Kidney (tissue), 14 donors: ENCODE results near the gene A3GALT2. TPM values are rescaled to one million over a fixed set of nuclear protein-coding genes. Genes with fewer than 3 reads are reported as not detected.

Experiments used
- DNase-seq, 5 donors: peaks; one replicate each; pipeline ENCODE4 v3.0.0-alpha.2; 2013 to 2020
- FAIRE-seq: peaks from 2 replicates; lab custom pipeline; 2012; peaks lifted over from hg19 to GRCh38; lab: Jason Lieb, UNC
- H3K27ac ChIP-seq, 2 donors: one replicate each; pipeline ENCODE4 v1.7.0; 2013; ENCODE audit warnings: low read depth in 2 of 2, low read length in 2 of 2, inconsistent platforms in 1 of 2
- H3K27me3 ChIP-seq: one replicate; pipeline ENCODE4 v1.7.1; 2013; ENCODE audit warnings: low read length, inconsistent platforms; ENCODE audit not compliant: control insufficient read depth, insufficient read depth
- H3K36me3 ChIP-seq, 3 donors: one replicate each; pipeline versions ENCODE4 v1.7.0 to v1.7.1; 2013; ENCODE audit warnings: low read length in 3 of 3, control low read depth in 1 of 3, inconsistent platforms in 1 of 3; ENCODE audit not compliant: insufficient read depth in 3 of 3, control insufficient read depth in 2 of 3
- H3K4me1 ChIP-seq, 3 donors: one replicate each; pipeline versions ENCODE4 v1.7.0 to v1.7.1; 2013; ENCODE audit warnings: low read length in 3 of 3, inconsistent platforms in 1 of 3, low read depth in 1 of 3; ENCODE audit not compliant: control insufficient read depth in 2 of 3, insufficient read depth in 2 of 3
- H3K4me3 ChIP-seq, 3 donors: one replicate each; pipeline versions ENCODE4 v1.7.0 to v1.8.1; 2013; ENCODE audit warnings: low read length in 3 of 3, control low read depth in 1 of 3, inconsistent platforms in 1 of 3
- H3K9ac ChIP-seq, 3 donors: one replicate each; pipeline versions ENCODE4 v1.7.0 to v1.7.1; 2013; ENCODE audit warnings: low read length in 3 of 3, control low read depth in 1 of 3, inconsistent platforms in 1 of 3
- H3K9me3 ChIP-seq, 3 donors: one replicate each; pipeline versions ENCODE4 v1.7.0 to v1.7.1; 2013; ENCODE audit warnings: low read length in 3 of 3, control low read depth in 1 of 3, inconsistent platforms in 1 of 3; ENCODE audit not compliant: control insufficient read depth in 2 of 3, insufficient read depth in 1 of 3
- intact Hi-C: fragments of 100-400 bp; cut with DNase I; formaldehyde crosslinking; loops from one replicate; pipeline ENCODE4 v1.11.1; 2022
- polyA plus RNA-seq: library from polyadenylated mRNA; stranded (reverse); fragments of 350-450 nt; fragmentation: Illumina TruSeq; extraction: RNeasy Lipid Tissue Mini Kit (QIAGEN cat#74804); gene quantifications from one replicate; pipeline ENCODE4 v1.2.3, GENCODE V29; 2014; ENCODE audit warnings: low read depth, low replicate concordance; ENCODE audit not compliant: insufficient read depth
- total RNA-seq: library from RNA; stranded (reverse); fragmentation: NEBNext Ultra II Directional; extraction: Animal tissue kit (Norgen Biotek cat#: 25700); gene quantifications from one replicate; pipeline ENCODE4 v1.2.1, GENCODE V29; 2021
- TF ChIP-seq, protein P1 (sequence below): IDR thresholded peaks from 3 replicates; pipeline ENCODE4 v1.5.1; 2012; ENCODE audit warnings: mild to moderate bottlenecking, moderate library complexity, borderline replicate concordance; ENCODE audit not compliant: insufficient read depth; ENCODE audit errors: extremely low read depth
- donor health status: control.
- donor health status: control.
- donor health status: control.
- donor health status: control.
- donor health status: control.
- donor health status: DM: yes; HTN: yes; CAD: no.
- donor health status: Normal renal cell carcinoma (clear cell type).

The A3GALT2 gene
- total and polyA plus RNA-seq, 2 donors from 2014 or later: not detected

- H3K27me3 ChIP-seq: no peaks in the 10 kb centered on the region
- DNase-seq: no peak
- TF ChIP-seq, protein P1, sequence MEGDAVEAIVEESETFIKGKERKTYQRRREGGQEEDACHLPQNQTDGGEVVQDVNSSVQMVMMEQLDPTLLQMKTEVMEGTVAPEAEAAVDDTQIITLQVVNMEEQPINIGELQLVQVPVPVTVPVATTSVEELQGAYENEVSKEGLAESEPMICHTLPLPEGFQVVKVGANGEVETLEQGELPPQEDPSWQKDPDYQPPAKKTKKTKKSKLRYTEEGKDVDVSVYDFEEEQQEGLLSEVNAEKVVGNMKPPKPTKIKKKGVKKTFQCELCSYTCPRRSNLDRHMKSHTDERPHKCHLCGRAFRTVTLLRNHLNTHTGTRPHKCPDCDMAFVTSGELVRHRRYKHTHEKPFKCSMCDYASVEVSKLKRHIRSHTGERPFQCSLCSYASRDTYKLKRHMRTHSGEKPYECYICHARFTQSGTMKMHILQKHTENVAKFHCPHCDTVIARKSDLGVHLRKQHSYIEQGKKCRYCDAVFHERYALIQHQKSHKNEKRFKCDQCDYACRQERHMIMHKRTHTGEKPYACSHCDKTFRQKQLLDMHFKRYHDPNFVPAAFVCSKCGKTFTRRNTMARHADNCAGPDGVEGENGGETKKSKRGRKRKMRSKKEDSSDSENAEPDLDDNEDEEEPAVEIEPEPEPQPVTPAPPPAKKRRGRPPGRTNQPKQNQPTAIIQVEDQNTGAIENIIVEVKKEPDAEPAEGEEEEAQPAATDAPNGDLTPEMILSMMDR: no peak
- H3K9me3 ChIP-seq: no peaks in the 10 kb centered on the region
- no peak for FAIRE-seq
- H3K4me1 ChIP-seq: peaks cover 0 to 4% (median 0%) of the 10 kb centered on the region in 3 donors
- no peak overlapping the region for H3K9ac ChIP-seq
- H3K36me3 ChIP-seq: peaks cover 12 to 46% (median 17%) of the 10 kb centered on the region in 3 donors
- no peak overlapping the region for H3K4me3 ChIP-seq
- intact Hi-C loops: loop anchor here (10.0 kb wide), 2 partner anchors 155 to 185 kb away; no protein-coding TSS in a partner anchor
- H3K27ac ChIP-seq: no peak overlapping the region
Observed at GRCh38 chr1:33280091-33280661, 40.7 kb downstream of the A3GALT2 start.

DNA sequence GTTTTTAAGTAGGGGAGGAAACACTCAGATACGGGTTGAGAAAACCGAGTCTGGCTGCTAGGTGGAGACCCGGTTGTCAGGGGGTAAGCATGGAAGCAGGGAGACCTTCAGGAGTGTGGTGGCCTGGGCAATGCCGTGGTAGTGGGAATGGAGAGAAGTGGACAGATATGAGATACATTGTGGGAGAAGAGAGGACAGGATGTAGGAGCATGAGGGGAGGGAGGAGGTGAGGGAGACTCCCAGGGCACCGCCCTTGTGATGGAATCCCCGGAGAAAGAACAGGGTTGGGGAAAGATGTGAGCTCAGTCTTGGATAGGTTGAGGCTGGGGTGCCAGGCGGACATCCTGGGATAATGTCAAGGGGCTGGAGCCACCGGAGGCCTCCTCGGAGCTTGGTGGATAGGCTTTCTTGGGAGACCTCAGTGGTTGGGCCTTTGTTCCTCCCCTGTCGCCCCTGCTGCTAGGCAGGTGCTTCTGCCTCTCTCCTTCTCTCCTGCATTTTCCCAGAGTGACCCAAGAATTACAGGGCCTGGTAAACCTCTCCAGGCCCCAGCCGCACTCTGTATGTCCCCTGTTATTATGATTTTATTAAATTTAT, 43.3 kb downstream of the A3GALT2 start:
- no peak for FAIRE-seq
- DNase-seq: no peak
- peaks cover 12 to 30% (median 18%) of the 10 kb centered on the region in 3 donors for H3K36me3 ChIP-seq
- no peak overlapping the region for H3K27ac ChIP-seq
- no peak overlapping the region for H3K9ac ChIP-seq
- TF ChIP-seq, protein P1: no peak
- intact Hi-C loops: no loop called here
- no peaks in the 10 kb centered on the region for H3K9me3 ChIP-seq
- no peak overlapping the region for H3K4me3 ChIP-seq
- H3K27me3 ChIP-seq: no peaks in the 10 kb centered on the region
- peaks cover 0 to 8% (median 0%) of the 10 kb centered on the region in 3 donors for H3K4me1 ChIP-seq

DNA sequence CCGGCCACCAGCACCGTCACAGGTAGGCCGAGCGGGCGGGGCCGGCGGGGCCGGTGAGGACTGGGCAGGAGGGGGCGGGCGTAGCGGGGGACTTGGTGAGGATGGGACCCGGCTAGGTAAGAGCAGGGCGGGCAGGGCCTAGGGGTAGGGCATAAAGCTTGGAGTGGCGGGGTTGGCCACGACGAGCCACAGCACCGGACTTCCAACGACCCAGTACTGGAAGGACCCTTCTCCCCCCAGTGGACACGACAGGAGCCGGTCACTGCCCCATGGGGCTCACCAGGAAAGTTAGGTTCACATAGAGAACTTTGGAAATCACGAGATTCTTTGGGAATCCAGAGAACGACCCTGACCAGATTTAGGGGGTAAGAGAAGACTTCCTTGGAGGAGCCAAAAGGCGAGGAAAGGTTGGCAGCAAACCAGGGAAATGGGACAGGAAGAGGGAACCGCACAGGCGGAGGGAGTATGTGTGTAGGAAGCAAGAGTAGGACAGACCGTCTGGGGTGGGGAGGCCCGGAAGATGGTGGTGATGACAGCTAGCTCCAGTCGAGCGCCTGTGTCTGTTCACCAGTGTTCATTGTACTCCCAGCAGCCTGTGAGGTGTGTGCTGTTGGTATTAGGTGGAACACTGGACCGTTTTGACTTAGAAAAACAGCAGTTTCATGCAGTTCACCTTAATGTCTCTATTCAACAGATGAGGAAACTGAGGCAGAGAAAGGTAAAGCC, 44.2 kb downstream of the A3GALT2 start:
- Histone ChIP-seq H3K9me3 (no peaks in the 10 kb centered on the region), H3K4me1 (peaks cover 0 to 12% (median 0%) of the 10 kb centered on the region in 3 donors), H3K36me3 (peaks cover 7 to 25% (median 14%) of the 10 kb centered on the region in 3 donors), H3K9ac (no peak overlapping the region), H3K27ac (no peak overlapping the region), H3K27me3 (no peaks in the 10 kb centered on the region), H3K4me3 (no peak overlapping the region)
- FAIRE-seq (no peak), DNase-seq (peak in 1 of 5 donors; percentile 2)
- intact Hi-C loops: no loop called here
- TF ChIP-seq, protein P1: no peak
